Stimulated activated CD8-positive, alpha-beta memory T cell treated with anti-CD3 and anti-CD28 coated beads, Interleukin-4, amount 100 ng/mL, for 48 hours (primary cell): ENCODE results near the gene MAPK12.

Experiments
- DNase-seq: peaks from one replicate; pipeline ENCODE4 v3.0.0-alpha.2; 2020

Gene MAPK12

GRCh38 chr22:50226875-50227165 is 34.7 kb downstream of the MAPK12 start:
- no peak for DNase-seq

- DNase-seq = no peak
Measured at GRCh38 chr22:50226063-50226874, 35.2 kb downstream of the MAPK12 start.

GRCh38 chr22:50225200-50225969 is 36.1 kb downstream of the MAPK12 start:
- DNase-seq = no peak

- no peak for DNase-seq
Measured at GRCh38 chr22:50224071-50224470, 37.4 kb downstream of the MAPK12 start.

GRCh38 chr22:50222508-50222907 is 39.0 kb downstream of the MAPK12 start:
- DNase-seq = no peak

GRCh38 chr22:50221410-50222300 is 39.8 kb downstream of the MAPK12 start:
- no peak for DNase-seq

GRCh38 chr22:50220603-50221409 is 40.7 kb downstream of the MAPK12 start:
- no peak for DNase-seq

GRCh38 chr22:50219800-50220602 is 41.5 kb downstream of the MAPK12 start:
- no peak for DNase-seq

- no peak for DNase-seq
Measured at GRCh38 chr22:50218996-50219727, 42.3 kb downstream of the MAPK12 start.

- DNase-seq = no peak
Measured at GRCh38 chr22:50218153-50218995, 43.1 kb downstream of the MAPK12 start.

- no peak for DNase-seq
Measured at GRCh38 chr22:50217543-50218152, 43.8 kb downstream of the MAPK12 start.

- DNase-seq = no peak
Measured at GRCh38 chr22:50216684-50217520, 44.6 kb downstream of the MAPK12 start.

- no peak for DNase-seq
Measured at GRCh38 chr22:50216055-50216683, 45.3 kb downstream of the MAPK12 start.

- no peak for DNase-seq
Measured at GRCh38 chr22:50215297-50216054, 46.0 kb downstream of the MAPK12 start.

- DNase-seq = no peak
Measured at GRCh38 chr22:50213263-50213662, 48.2 kb downstream of the MAPK12 start.

- no peak for DNase-seq
Measured at GRCh38 chr22:50211147-50211546, 50.3 kb downstream of the MAPK12 start.
